Stimulated activated CD4-positive, alpha-beta T cell treated with anti-CD3 and anti-CD28 coated beads, Interleukin-1b, Interleukin-23, amount 100 ng/mL, for 24 hours (primary cell): ENCODE data around the gene ISYNA1.

Experiments used
- DNase-seq, 4 experiments: peaks; one replicate each; pipeline ENCODE4 v3.0.0-alpha.2; 2020; ENCODE audit warnings: low read depth in 4 of 4, low spot score in 1 of 4

Gene ISYNA1

GRCh38 chr19:18397242-18398202 lies 40.4 kb downstream of the ISYNA1 start, which contains the start of gene LRRC25:
LRRC25 (minus strand) TSS chr19:18397622; CDS start chr19:18396963, 659 bp downstream.
- no peak for DNase-seq

- DNase-seq = no peak
These were observed 41.3 kb downstream of the ISYNA1 start for GRCh38 chr19:18396471-18397241.

- no peak for DNase-seq
These were observed 44.1 kb downstream of the ISYNA1 start for GRCh38 chr19:18393836-18394235.

GRCh38 chr19:18392926-18393325 lies 45.0 kb downstream of the ISYNA1 start:
- no peak for DNase-seq

DNA sequence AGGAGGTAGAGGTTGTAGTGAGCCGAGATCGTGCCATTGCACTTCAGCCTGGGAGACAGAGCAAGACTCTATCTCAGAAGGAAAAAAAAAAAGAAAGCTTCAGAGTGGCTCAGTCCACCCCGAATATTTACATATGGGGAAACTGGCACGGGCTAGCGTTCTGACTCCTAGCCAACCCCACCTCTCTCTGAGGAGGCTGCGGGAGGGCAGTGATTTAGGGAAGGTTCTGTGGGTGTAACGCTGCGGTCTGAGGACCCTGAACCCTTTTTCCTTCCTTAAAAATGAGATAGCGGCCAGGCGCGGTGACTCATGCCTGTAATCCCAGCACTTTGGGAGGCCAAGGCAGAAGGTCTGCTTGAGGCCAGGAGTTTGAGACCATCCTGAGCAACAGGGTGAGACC lies 45.5 kb downstream of the ISYNA1 start:
- no peak for DNase-seq

DNA sequence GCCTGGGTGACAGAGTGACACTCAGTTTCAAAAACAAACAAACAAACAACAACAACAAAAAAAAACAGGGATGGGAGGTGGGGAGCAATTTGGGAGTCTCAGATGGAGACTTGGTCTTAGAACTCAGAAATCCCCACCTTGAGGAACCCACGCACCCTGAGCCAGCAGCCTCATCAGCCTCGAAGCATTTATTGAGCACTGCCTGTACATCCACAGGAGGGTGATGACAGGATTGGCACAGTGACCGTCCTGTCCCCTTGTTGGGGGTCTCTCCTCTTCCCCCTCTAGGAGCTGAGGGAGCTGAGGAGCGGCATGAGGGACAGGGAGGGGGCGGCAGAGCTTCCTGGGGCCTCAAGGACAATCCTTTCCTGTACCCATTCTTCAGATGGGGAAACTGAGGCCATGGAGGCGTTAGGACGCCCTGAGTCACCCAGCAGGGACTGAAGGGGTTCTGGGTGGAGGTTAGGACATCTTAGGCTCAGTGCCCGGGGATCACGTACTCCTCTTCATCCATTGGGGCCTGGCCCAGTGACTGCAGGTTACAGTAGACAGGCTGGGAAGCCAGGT lies 46.3 kb downstream of the ISYNA1 start:
- no peak for DNase-seq

GRCh38 chr19:18390065-18390907 lies 47.6 kb downstream of the ISYNA1 start:
- DNase-seq = no peak

DNA sequence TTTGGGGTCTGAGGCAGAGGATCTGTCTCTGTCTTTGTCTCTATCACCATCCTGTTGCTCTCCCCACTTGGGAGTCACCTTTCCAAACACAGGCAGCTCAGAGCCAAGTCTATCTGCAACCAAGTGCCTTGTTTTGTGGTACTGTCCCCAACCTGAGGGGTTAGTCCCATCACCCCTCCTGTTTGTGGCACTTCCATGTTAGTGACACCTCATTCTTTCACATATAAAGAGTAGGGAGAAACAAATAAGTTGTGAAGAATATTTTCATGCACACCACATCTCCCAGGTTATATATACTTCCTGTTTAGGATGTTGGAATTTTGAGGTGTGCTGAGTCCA lies 48.2 kb downstream of the ISYNA1 start:
- no peak for DNase-seq

- DNase-seq = no peak
These were observed 48.8 kb downstream of the ISYNA1 start for GRCh38 chr19:18388960-18389725.

- peak; percentile 49 to 77 (median 72) for DNase-seq
These were observed 49.6 kb downstream of the ISYNA1 start for GRCh38 chr19:18388100-18388959.

DNA sequence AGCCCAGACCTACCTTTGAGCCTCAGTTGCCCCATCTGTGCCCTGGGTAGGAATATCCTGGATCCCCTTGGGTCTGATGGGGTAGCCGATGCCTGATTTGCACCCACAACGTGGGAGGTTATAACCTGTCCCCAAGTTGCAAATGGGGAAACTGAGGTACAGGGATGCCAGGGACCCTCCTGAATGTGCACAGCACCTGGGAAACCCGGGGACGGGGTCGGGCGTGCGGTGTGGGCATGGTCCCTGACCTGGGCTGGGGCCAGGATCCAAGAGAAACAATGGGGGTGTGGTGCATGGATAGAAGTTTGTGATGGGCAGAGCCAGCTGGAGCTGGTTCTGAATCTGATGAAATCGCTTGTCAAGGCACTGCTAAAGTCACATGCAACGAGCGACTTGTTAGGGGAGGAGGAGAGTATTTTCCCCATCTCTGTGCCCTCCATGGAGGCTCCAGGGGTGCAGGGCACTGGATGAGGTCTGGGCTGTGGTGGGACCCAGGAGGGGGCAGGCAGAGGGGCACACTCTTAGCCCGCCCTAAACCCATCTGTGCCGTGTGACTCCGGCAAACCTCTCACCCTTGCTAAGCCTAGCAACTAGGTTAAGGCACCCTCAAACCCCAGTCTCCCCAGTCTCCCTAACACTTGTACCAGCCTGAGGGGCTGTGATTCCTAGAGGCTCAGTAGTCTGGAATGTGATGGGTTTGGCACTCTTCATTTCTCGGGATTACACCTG lies 51.2 kb downstream of the ISYNA1 start:
- no peak for DNase-seq

DNA sequence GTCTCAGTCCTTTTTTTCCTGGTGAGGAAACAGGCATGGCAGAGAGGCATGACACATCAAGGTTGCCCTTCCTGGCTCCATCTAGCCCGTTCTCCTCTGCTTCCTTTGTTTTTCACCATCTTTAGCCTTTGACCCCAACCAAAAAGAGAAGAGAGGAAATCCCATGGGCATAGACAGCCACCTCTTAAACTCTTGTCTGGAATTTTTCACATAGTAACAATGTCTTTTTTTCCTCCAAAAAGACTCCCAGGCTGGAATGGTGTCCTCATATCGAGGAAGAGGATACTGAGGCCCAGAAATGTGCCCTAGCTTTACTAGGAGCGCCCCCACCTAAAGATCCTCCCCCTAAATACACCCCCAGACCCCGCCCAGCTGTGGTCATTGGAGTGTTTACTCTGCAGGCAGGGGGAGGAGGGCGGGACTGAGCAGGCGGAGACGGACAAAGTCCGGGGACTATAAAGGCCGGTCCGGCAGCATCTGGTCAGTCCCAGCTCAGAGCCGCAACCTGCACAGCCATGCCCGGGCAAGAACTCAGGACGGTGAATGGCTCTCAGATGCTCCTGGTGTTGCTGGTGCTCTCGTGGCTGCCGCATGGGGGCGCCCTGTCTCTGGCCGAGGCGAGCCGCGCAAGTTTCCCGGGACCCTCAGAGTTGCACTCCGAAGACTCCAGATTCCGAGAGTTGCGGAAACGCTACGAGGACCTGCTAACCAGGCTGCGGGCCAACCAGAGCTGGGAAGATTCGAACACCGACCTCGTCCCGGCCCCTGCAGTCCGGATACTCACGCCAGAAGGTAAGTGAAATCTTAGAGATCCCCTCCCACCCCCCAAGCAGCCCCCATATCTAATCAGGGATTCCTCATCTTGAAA lies 52.0 kb downstream of the ISYNA1 start, which contains the start of gene GDF15:
Gene GDF15 (plus strand): TSS at position 484 of the 868 bp plus-strand sequence. CDS start 32 bp downstream, at position 516.
- DNase-seq = no peak

DNA sequence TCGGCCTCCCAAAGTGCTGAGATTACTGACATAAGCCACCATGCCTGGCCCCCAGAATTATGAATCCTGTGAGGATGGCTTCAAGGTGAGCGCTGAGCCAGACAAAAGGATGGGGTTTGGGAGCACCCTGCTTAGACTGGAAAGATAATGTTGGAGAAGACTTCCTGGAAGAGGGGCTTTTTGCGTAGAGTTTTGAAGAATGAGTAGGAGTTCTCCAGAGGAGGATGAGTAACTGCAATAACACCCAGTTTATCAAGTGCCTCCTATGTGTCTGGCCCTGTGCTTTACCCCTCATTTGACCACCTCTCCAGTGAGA lies 52.6 kb downstream of the ISYNA1 start:
- DNase-seq = no peak

DNA sequence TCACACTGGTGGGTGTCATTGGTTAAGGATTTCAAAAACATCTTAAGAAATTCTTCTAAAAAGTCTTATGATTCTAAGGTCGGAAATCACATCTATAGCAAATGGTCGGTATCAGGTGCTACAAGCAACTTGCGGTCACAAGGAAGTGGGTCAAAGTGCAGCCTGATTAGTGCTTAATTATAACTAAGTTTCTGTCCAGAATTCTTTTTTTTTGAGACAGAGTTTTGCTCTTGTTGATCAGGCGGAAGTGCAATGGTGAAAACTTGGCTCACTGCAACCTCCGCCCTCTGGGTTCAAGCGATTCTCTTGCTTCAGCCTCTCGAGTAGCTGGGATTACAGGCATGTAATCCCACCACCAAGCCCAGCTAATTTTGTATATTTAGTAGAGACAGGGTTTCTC lies 53.2 kb downstream of the ISYNA1 start:
- DNase-seq = no peak
